SK-N-SH (cell line): Measurements from ENCODE around the gene GRK5. TPM values are rescaled to one million over a fixed set of nuclear protein-coding genes. Genes with fewer than 3 reads are reported as not detected.

Source experiments
- CTCF ChIA-PET: fragments of 300-600, 350-600 bp; formaldehyde crosslinking; extraction: SDS; loops from one replicate; lab custom pipeline; 2021; lab: Yijun Ruan, JAX
- POLR2A ChIA-PET: fragments of 350-600 bp; sonication (Branson Sonifier 250); formaldehyde crosslinking; extraction: SDS; loops from one replicate; lab custom pipeline; 2020; ENCODE audit warnings: antibody characterized with exemption, inconsistent platforms; lab: Yijun Ruan, JAX
- DNase-seq: peaks from one replicate; pipeline ENCODE4 v3.0.0; 2012
- H2AFZ ChIP-seq: fragments of 200-600 bp; sonication (generic); 2 replicates; pipeline ENCODE4 v1.8.1; 2016; ENCODE audit warnings: antibody characterized with exemption, mild to moderate bottlenecking, low read depth
- H3F3A ChIP-seq: fragments of 200-600 bp; sonication (generic); replicated peaks from 2 replicates; pipeline ENCODE3; 2016; ENCODE audit warnings: antibody characterized with exemption, mild to moderate bottlenecking; ENCODE audit not compliant: insufficient read depth
- H3K27ac ChIP-seq, 2 experiments: fragments of 200-500 bp in 1 of 2; fragments of 200-600 bp in 1 of 2; sonication (Bioruptor generic) in 1 of 2; sonication (generic), shearing (Covaris generic) in 1 of 2; 2 replicates each; pipeline versions ENCODE4 v1.5.1 to v1.6.1; 2014 to 2016; ENCODE audit warnings: low read depth in 2 of 2, inconsistent platforms in 1 of 2, low read length in 1 of 2, mild to moderate bottlenecking in 1 of 2, mixed read lengths in 1 of 2
- H3K27me3 ChIP-seq: fragments of 200-600 bp; sonication (generic), shearing (Covaris generic); 2 replicates; pipeline ENCODE4 v1.6.1; 2016; ENCODE audit warnings: mixed run types; ENCODE audit not compliant: insufficient read depth
- H3K36me3 ChIP-seq, 2 experiments: fragments of 200-500 bp in 1 of 2; fragments of 200-600 bp in 1 of 2; sonication (Bioruptor generic) in 1 of 2; sonication (generic) in 1 of 2; replicated peaks in 1 of 2; 2 replicates each; pipeline versions ENCODE3 to v1.5.1; 2014 to 2016; ENCODE audit warnings: low read length in 1 of 2, mild to moderate bottlenecking in 1 of 2; ENCODE audit not compliant: insufficient read depth in 2 of 2, control insufficient read depth in 1 of 2
- H3K4me1 ChIP-seq, 2 experiments: fragments of 200-500 bp in 1 of 2; fragments of 200-600 bp in 1 of 2; sonication (Bioruptor generic) in 1 of 2; sonication (generic), shearing (Covaris generic) in 1 of 2; 2 replicates each; pipeline versions ENCODE4 v1.5.1 to v1.6.1; 2014 to 2016; ENCODE audit warnings: low read depth in 1 of 2, low read length in 1 of 2, mixed run types in 1 of 2; ENCODE audit not compliant: insufficient read depth in 2 of 2, control insufficient read depth in 1 of 2
- H3K4me2 ChIP-seq: fragments of 200-600 bp; sonication (generic), shearing (Covaris generic); 2 replicates; pipeline ENCODE4 v1.6.1; 2017; ENCODE audit warnings: mixed run types
- H3K4me3 ChIP-seq, 2 experiments: fragments of 200-500 bp in 1 of 2; fragments of 200-600 bp in 1 of 2; sonication (Bioruptor generic) in 1 of 2; sonication (generic), shearing (Covaris generic) in 1 of 2; 2 replicates each; pipeline versions ENCODE4 v1.5.1 to v1.8.1; 2014 to 2016; ENCODE audit warnings: low read depth in 2 of 2, inconsistent platforms in 1 of 2, low read length in 1 of 2, mild to moderate bottlenecking in 1 of 2, mixed read lengths in 1 of 2, moderate library complexity in 1 of 2
- H3K79me2 ChIP-seq: fragments of 200-600 bp; sonication (generic); 2 replicates; pipeline ENCODE4 v1.8.1; 2017; ENCODE audit warnings: mild to moderate bottlenecking; ENCODE audit not compliant: insufficient read depth
- H3K9ac ChIP-seq: fragments of 200-600 bp; sonication (generic); 2 replicates; pipeline ENCODE4 v1.6.1; 2017; ENCODE audit warnings: mixed run types
- H3K9me2 ChIP-seq: fragments of 200-600 bp; sonication (generic); 2 replicates; pipeline ENCODE4 v1.6.1; 2017; ENCODE audit warnings: mixed run types
- H3K9me3 ChIP-seq: fragments of 200-600 bp; sonication (generic); 2 replicates; pipeline ENCODE4 v1.6.1; 2017; ENCODE audit warnings: mixed run types, mild to moderate bottlenecking, moderate library complexity
- H4K20me1 ChIP-seq: fragments of 200-600 bp; sonication (generic); 2 replicates; pipeline ENCODE4 v1.6.1; 2017; ENCODE audit warnings: mild to moderate bottlenecking, mixed run types; ENCODE audit not compliant: insufficient read depth
- CTCF ChIP-seq: fragments of 200-600 bp; sonication (generic); IDR thresholded peaks from 2 replicates; pipeline ENCODE4 v1.6.1; 2017; ENCODE audit warnings: antibody characterized with exemption, mild to moderate bottlenecking, moderate library complexity
- EZH2phosphoT487 ChIP-seq: fragments of 200-600 bp; sonication (generic); IDR thresholded peaks from 2 replicates; pipeline ENCODE4 v1.6.1; 2017; ENCODE audit warnings: low read depth, mixed run types, mild to moderate bottlenecking, antibody characterized with exemption, moderate library complexity, borderline replicate concordance
- GABPA ChIP-seq: IDR thresholded peaks from 2 replicates; pipeline ENCODE4 v1.4.0; 2012; ENCODE audit warnings: low read depth, mild to moderate bottlenecking
- MAX ChIP-seq: IDR thresholded peaks from 2 replicates; pipeline ENCODE4 v1.4.0; 2012; ENCODE audit warnings: low read depth
- MEF2A ChIP-seq: IDR thresholded peaks from 2 replicates; pipeline ENCODE4 v1.4.0; 2012; ENCODE audit warnings: low read depth, borderline replicate concordance
- PBX3 ChIP-seq: IDR thresholded peaks from 2 replicates; pipeline ENCODE4; 2012
- POLR2AphosphoS5 ChIP-seq: IDR thresholded peaks from 2 replicates; pipeline ENCODE4 v1.6.1; 2012; ENCODE audit warnings: low read depth, low read length
- RAD21 ChIP-seq: IDR thresholded peaks from 2 replicates; pipeline ENCODE4 v1.6.1; 2012; ENCODE audit warnings: mild to moderate bottlenecking, low read length
- REST ChIP-seq: IDR thresholded peaks from 2 replicates; pipeline ENCODE4 v1.6.1; 2012; ENCODE audit warnings: mild to moderate bottlenecking, low read depth, low read length, moderate library complexity
- TAF1 ChIP-seq: IDR thresholded peaks from 2 replicates; pipeline ENCODE4 v1.6.1; 2012; ENCODE audit warnings: low read depth, mild to moderate bottlenecking, low read length, moderate library complexity, borderline replicate concordance
- TCF12 ChIP-seq: IDR thresholded peaks from 2 replicates; pipeline ENCODE4 v1.4.0; 2012
- TEAD4 ChIP-seq: IDR thresholded peaks from 2 replicates; pipeline ENCODE4 v1.4.0; 2012; ENCODE audit warnings: mild to moderate bottlenecking, borderline replicate concordance; ENCODE audit not compliant: insufficient read depth
- USF1 ChIP-seq: IDR thresholded peaks from 2 replicates; pipeline ENCODE4 v1.4.0; 2012; ENCODE audit warnings: low read depth, borderline replicate concordance
- WGBS: methylation state at CpG from one replicate; pipeline ENCODE4 v1.1.6; 2017; ENCODE audit warnings: low lambda C conversion rate; 5-methylcytosine and 5-hydroxymethylcytosine counted together
- polyA plus RNA-seq, 3 experiments: library from polyadenylated mRNA; depleted of rRNA; stranded (reverse); fragments of >200 nt; gene quantifications; 2 replicates each; pipeline ENCODE4 v1.2.3, GENCODE V29; 2012

The GRK5 gene
- polyA plus RNA-seq, 1 of the 3 experiments (the other 2 are of a cell fraction) = 12.1 TPM

GRCh38 chr10:119252470-119253151 is 45.2 kb downstream of the GRK5 start:
- H3K27ac ChIP-seq = peak overlapping the region; percentile 80 to 98
- no peak overlapping the region for H2AFZ ChIP-seq
- H3F3A ChIP-seq = peaks cover 39% of the 10 kb centered on the region
- WGBS = 93% methylated on average over 10 of the region's 10 CpGs
- ChIA-PET POLR2A (interaction anchor here (0.9 kb wide), 1 partner anchor 41 kb away, joined by 3 read pairs; no protein-coding TSS in a partner anchor), CTCF (interaction anchor here (1.2 to 2.3 kb wide), 7 partner anchors 12 to 193 kb away, joined by 3 to 10 read pairs (median 5); no protein-coding TSS in a partner anchor)
- H3K27me3 ChIP-seq = no peaks in the 10 kb centered on the region
- H3K9me2 ChIP-seq = no peaks in the 10 kb centered on the region
- H3K36me3 ChIP-seq = no peaks in the 10 kb centered on the region
- no peak for DNase-seq
- peaks cover 24% of the 10 kb centered on the region for H3K79me2 ChIP-seq
- no peaks in the 10 kb centered on the region for H3K9me3 ChIP-seq
- peaks cover 47 to 54% of the 10 kb centered on the region in 2 experiments for H3K4me1 ChIP-seq
- TF ChIP-seq POLR2AphosphoS5 = no peak
- TF ChIP-seq CTCF = no peak
- TF ChIP-seq TEAD4 = no peak
- TF ChIP-seq GABPA = no peak
- no peak for TF ChIP-seq TAF1
- TF ChIP-seq PBX3 = no peak
- TF ChIP-seq TCF12 = no peak
- no peak for TF ChIP-seq RAD21
- no peak for TF ChIP-seq USF1
- no peaks in the 10 kb centered on the region for H4K20me1 ChIP-seq
- H3K9ac ChIP-seq = peak overlapping the region; percentile 75; the same call in 1 of the 2 replicates
- peak overlapping the region; percentile 74 for H3K4me2 ChIP-seq
- no peak overlapping the region for H3K4me3 ChIP-seq

GRCh38 chr10:119253433-119254174 is 46.2 kb downstream of the GRK5 start:
- no peaks in the 10 kb centered on the region for H3K9me2 ChIP-seq
- peak overlapping the region; percentile 74 for H3K4me2 ChIP-seq
- peaks cover 24% of the 10 kb centered on the region for H3K79me2 ChIP-seq
- POLR2A ChIA-PET = interaction anchor here (0.9 kb wide), 1 partner anchor 42 kb away, joined by 3 read pairs; no protein-coding TSS in a partner anchor
- CTCF ChIA-PET = interaction anchor here (0.7 to 2.1 kb wide), 5 partner anchors 13 to 54 kb away, joined by 3 to 6 read pairs (median 5); no protein-coding TSS in a partner anchor
- H3K27me3 ChIP-seq = no peaks in the 10 kb centered on the region
- no peak overlapping the region; a peak in 1 of 4 replicates for H3K4me3 ChIP-seq
- peaks cover 43 to 53% of the 10 kb centered on the region in 2 experiments for H3K4me1 ChIP-seq
- DNase-seq = peak; percentile 44
- peak overlapping the region; percentile 17; the same call in 1 of the 2 replicates for H2AFZ ChIP-seq
- peak overlapping the region; percentile 75 for H3K9ac ChIP-seq
- WGBS = 15% methylated on average over 16 of the region's 16 CpGs
- H3K27ac ChIP-seq = peak overlapping the region; percentile 80 to 98
- H3F3A ChIP-seq = peaks cover 39% of the 10 kb centered on the region
- H4K20me1 ChIP-seq = no peaks in the 10 kb centered on the region
- no peaks in the 10 kb centered on the region for H3K36me3 ChIP-seq
- H3K9me3 ChIP-seq = no peaks in the 10 kb centered on the region
- TF ChIP-seq MAX (no peak), MEF2A (no peak), PBX3 (peak; percentile 53), REST (0 out of 2 replicates have a peak, but pooled peaks have one; percentile 11), EZH2phosphoT487 (no peak), USF1 (no peak)
